GM21515 (cell line): ENCODE data around the gene DPF3.

ENCODE experiments used
- ATAC-seq: cut with Tn5 transposase; IDR thresholded peaks from one replicate; pipeline ENCODE4 v1.9.1; 2021; ENCODE audit not compliant: unreplicated experiment

DPF3 gene

GRCh38 chr14:72606879-72607278, 287.0 kb downstream of the DPF3 start:
- ATAC-seq: no peak

GRCh38 chr14:72605921-72606220, 288.0 kb downstream of the DPF3 start:
- no peak for ATAC-seq

GRCh38 chr14:72605096-72605920, 288.6 kb downstream of the DPF3 start:
- no peak for ATAC-seq

GRCh38 chr14:72604133-72604532, 289.8 kb downstream of the DPF3 start:
- ATAC-seq: no peak

- ATAC-seq: no peak
These were observed 290.3 kb downstream of the DPF3 start for GRCh38 chr14:72603639-72604038.

- no peak for ATAC-seq
These were observed 293.2 kb downstream of the DPF3 start for GRCh38 chr14:72600551-72601330.

GRCh38 chr14:72599579-72600470, 294.1 kb downstream of the DPF3 start:
- no peak for ATAC-seq

- ATAC-seq: no peak
These were observed 295.6 kb downstream of the DPF3 start for GRCh38 chr14:72598306-72598705.

GRCh38 chr14:72597252-72598233, 296.4 kb downstream of the DPF3 start:
- no peak for ATAC-seq

GRCh38 chr14:72595152-72595862, 298.6 kb downstream of the DPF3 start:
- ATAC-seq: no peak

GRCh38 chr14:72594099-72594901, 299.6 kb downstream of the DPF3 start:
- ATAC-seq: no peak

- ATAC-seq: no peak
These were observed 302.5 kb downstream of the DPF3 start for GRCh38 chr14:72591391-72591790.

- ATAC-seq: no peak
These were observed 303.3 kb downstream of the DPF3 start for GRCh38 chr14:72590577-72590976.

- ATAC-seq: no peak
These were observed 304.2 kb downstream of the DPF3 start for GRCh38 chr14:72589652-72590051.

GRCh38 chr14:72588521-72588920, 305.4 kb downstream of the DPF3 start:
- no peak for ATAC-seq

- no peak for ATAC-seq
These were observed 310.3 kb downstream of the DPF3 start for GRCh38 chr14:72583316-72584272.

GRCh38 chr14:72582582-72582981, 311.3 kb downstream of the DPF3 start:
- ATAC-seq: no peak

- no peak for ATAC-seq
These were observed 315.4 kb downstream of the DPF3 start for GRCh38 chr14:72578514-72578913.
